Stimulated activated CD8-positive, alpha-beta memory T cell treated with anti-CD3 and anti-CD28 coated beads, Interleukin-12 subunit alpha, Interleukin-12 subunit beta, amount 100 ng/mL, for 1 hour (primary cell): ENCODE results near the gene CTTN.
"Not testable (repeated sequence)": the region's sequence is repeated elsewhere in the genome, so short reads cannot be mapped to it uniquely, and the experiment has no call there.

Source experiments
- DNase-seq: peaks from one replicate; pipeline ENCODE4 v3.0.0-alpha.2; 2020; ENCODE audit warnings: low read depth

Gene CTTN

DNA sequence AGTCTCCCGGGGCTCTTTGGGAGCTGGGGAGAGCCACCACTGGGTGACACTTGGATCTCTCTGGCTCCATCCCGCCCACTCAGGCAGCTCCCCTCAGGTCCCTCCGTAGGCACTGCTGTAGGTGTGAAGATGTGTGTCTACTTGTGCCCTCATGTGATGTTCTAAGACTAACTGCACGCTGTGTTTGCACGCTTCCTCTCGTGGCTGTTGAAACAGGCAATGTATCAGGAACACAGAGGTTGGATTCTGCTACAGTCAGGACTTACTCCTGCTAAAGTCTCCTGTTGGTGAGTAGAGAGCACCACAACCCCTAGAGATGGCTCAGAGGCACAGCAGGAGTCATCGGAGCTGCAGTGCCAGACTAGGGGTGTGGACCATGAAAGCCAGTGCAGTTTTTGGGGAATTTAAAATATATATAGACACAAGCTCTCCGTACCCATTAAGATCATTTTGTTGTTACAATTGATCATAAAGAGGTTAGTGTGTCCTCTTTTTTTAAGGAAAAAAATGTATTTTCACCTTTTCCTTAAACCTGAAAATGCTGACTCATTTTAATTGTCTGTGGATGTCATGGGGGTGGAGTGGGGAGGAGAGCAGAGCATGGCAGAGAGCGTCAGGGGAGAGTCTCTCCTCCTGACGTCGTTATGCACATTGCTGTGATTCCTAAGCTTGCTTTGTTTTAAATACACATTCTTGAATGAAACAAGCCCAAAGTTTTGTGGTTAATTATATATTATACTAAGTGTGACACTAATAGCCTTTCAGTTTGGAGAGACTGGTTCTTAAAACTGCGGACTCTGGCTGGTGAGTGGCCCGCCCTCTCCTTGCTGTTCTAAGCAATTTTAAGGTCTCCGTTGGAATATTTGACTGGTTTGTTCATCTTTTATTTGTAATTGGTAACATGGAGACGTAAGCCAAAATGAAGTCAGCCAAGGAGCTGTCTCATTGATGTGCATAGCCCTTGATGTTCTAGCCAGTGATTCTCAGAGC is 16.2 kb upstream of the CTTN start:
- DNase-seq = no peak

- DNase-seq = no peak
These were observed 14.4 kb upstream of the CTTN start for GRCh38 chr11:70383664-70384565.

DNA sequence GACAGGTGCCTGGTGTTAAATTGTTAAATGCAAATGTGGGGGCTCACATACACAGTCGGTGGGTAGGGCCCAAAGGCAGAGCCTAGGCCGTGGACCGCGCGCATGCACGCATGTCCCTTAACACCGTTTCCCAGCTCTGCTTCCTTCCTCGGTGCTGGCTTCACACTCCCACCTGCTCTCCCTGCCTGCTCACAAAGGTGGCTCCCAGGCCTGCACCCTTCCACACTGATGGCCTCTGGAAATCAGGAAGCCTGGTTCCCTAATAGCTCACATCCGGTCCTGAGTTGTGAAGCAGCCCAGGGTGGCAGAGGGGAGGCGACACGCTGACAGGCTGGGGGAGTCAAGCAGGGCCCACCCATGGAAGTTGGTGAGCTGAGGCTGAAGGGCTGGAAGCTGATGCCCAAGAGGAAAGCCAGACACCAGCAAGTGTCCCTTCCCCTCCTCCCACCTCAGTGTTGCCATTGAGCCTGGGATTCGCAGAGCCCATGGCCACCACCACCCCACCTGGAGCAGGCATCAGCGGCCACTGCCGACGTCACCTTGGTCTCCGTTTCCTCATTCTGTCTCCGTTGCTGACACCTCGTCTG is 13.7 kb upstream of the CTTN start:
- no peak for DNase-seq

GRCh38 chr11:70387564-70387963 is 10.8 kb upstream of the CTTN start:
- no peak for DNase-seq

DNA sequence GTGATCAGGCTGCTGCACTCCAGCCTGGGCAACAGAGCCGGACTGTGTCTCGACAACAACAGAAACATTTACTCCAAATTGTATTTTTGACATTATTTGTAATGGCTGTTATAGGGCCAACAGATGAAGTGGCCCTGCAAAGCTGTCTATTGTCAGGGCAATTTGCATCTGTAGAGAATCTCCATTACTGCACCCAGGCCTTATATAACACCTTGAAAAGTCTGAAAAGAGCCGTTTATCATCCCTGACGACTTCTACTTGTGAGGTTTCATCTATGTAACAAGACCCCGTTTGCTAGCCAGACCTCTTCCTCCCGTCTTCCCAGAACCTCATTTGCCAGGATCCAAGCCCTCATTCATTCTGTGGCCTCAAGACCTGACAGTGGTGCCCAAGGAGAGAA is 9.1 kb upstream of the CTTN start:
- DNase-seq = no peak

GRCh38 chr11:70390882-70391281 is 7.4 kb upstream of the CTTN start:
- DNase-seq = not testable (repeated sequence)

- DNase-seq = no peak
These were observed 3.9 kb upstream of the CTTN start for GRCh38 chr11:70394211-70394950.

GRCh38 chr11:70397336-70397982 is 870 bp upstream of the CTTN start:
- no peak for DNase-seq

DNA sequence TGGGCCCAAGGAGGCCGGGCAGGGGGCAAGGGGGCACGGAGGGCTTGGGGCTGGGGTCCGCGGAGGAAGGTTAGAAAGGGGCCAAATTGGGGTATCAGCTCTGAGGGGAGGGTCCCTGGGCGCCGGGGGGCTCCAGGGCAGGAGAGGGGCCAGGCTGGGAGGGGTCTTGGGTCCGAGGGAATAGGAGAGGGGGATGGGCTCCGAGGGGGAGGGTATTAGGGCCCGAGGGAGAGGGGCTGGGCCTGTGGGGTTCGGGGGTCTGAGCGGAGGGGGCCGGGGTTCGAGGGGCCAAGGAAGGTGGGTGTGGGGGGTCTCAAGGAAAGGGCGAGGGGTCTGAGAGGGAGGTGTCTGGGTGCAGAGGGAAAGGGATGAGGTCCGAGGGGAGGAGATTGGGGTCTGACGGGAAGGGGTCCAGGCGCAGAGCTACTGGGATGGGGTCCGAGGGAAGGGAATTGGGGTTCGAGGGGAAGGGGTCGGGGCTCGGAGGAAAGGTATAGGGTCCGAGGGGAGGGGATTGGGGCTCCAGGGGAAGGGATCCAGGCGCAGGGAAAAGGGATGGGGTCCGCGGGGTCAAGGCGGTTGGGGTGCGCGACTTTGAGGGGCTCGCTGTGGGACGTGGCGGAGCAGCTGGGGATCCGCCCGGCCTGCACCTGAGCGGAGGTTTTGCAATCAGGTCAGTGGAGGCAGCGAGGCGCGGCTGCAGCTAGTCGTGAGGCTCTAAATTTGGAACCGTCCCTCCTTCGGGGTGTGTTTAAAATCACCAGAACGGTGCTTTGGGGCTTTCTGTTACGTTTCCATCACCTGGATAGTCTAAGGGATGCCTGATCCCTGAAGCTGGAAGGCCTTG is 728 bp downstream of the CTTN start:
- no peak for DNase-seq

- no peak for DNase-seq
These were observed 1.4 kb downstream of the CTTN start for GRCh38 chr11:70399681-70400112.

GRCh38 chr11:70400643-70401042 is 2.3 kb downstream of the CTTN start:
- no peak for DNase-seq

DNA sequence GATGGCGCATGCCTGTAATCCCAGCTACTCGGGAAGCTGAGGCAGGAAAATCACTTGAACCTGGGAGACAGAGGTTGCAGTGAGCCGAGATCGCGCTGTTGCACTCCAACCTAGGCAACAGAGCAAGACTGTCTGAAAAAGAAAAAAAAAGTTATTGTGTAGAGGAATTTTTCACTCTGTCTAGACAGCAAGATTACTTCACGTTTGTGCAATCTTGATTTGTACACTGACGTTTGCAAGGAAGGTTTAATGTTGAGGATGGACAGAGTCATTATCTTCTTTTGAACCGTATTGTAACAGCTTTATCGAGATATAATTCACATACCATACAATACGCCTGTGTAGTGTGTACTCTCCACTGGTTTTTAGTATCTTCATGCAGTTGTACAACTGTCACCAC is 3.7 kb downstream of the CTTN start:
- DNase-seq = no peak

DNA sequence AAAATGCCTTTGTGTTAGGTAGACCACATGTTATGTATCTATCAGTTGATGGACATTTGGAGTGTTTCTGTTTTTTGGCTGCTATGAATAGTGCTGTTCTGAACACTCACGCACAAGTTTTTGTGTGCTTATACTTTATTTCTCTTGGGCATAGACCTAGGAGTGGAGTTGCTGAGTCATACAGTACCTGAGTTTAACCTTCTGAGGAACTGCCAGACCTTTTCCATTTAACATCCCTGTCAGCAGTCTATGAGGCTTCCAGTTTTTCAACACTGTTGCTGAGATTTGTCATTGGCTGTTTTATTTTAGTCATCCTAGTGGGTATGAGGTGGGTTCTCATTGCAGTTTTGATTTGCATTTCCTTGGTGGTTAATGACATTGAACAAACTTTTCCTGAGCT is 4.4 kb downstream of the CTTN start:
- no peak for DNase-seq

DNA sequence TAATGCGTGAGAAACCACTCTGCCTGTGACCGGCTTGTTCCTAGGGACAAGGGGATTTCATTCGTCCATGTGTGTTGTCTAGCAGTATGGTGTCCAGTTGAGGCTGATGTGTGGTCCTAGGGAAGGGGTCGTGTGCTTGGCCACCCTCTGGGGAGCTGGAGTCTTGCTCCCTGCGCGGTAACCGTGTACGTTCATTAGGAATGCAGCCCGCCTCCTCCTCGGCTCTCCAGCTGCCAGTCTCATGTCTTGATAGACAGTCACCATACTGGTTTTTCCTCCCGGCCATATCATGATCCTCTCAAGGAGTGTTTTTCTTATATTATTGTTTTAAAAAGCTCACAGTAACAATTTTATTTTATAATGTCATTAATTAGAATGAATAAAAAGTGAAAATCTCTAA is 5.9 kb downstream of the CTTN start:
- DNase-seq = no peak

- no peak for DNase-seq
These were observed 7.5 kb downstream of the CTTN start for GRCh38 chr11:70405679-70406395.

GRCh38 chr11:70407121-70407520 is 8.8 kb downstream of the CTTN start:
- no peak for DNase-seq

- DNase-seq = no peak
These were observed 9.5 kb downstream of the CTTN start for GRCh38 chr11:70407814-70408213.

- DNase-seq = not testable (repeated sequence)
These were observed 10.0 kb downstream of the CTTN start for GRCh38 chr11:70408326-70408725.

DNA sequence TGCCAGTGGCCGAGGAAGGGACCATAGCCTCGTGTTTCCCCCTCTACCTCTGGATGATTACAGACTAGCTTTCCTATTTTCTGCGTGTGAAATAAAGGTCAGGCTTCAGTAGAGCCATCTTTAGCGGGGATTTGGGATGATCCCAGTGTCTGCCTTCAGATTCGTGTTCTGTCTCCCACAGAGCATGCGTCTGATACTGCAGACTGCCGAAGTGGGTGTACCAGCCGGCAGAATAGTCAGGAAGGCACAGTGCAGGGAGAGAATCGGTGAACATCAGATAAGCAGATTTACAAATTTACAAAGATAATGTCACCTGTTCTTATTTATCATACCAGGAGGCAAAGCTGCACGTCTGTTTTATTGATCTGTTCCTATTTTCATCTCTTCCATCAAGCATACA is 11.1 kb downstream of the CTTN start:
- no peak for DNase-seq

GRCh38 chr11:70409871-70410270 is 11.5 kb downstream of the CTTN start:
- no peak for DNase-seq
